Loucy (cell line): ENCODE data around the gene GOLGA6L25.
"Not testable (repeated sequence)": the region's sequence is repeated elsewhere in the genome, so short reads cannot be mapped to it uniquely, and the experiment has no call there.

Source experiments
- CTCF ChIP-seq: fragments of 200-600 bp; sonication (generic); conservative IDR thresholded peaks from 2 replicates; pipeline ENCODE4 v1.5.1; 2014; ENCODE audit warnings: mild to moderate bottlenecking, antibody characterized with exemption, low read length
- EZH2phosphoT487 ChIP-seq: fragments of 200-600 bp; IDR thresholded peaks from 2 replicates; pipeline ENCODE4 v1.6.1; 2018; ENCODE audit warnings: antibody characterized with exemption, mild to moderate bottlenecking, moderate library complexity, borderline replicate concordance

DNA sequence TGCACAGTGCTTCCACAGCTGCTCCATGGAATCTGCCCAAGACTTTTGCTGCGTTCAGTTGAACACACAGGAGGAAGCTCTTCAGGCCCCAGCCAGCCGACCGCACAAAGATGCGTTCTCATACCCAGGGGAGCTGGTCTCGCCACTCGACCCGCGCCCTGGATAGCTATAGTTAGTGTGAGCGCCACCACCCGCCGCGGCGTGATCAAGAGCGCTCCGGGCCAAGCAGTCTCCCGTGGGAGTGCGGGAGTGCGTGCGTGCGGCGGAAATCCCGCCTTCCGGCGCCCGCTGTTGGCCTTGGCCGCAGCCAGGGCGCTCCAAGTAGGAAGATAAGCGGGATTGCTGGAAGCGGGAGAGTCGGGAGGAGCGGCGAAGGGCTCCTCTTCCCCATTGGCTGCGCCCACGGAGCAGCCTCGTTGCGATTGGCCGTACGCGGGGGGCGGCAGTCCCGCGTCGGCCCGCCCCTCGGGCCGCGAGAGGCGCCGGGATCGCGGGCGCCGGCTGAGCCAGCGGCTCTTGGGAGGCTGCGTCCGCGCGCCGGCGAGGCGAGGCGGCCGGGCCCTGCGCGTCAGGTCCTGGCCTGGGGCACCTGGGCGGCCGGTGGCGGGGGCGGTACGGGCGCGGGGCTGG lies 35.7 kb downstream of the GOLGA6L25 start:
- TF ChIP-seq CTCF, EZH2phosphoT487: not testable (repeated sequence)
